ENCODE data around the gene WDR74.
A peak's percentile ranks its signal among the peaks of the same experiment; 100 is the strongest.

GRCh38 chr11:62787005-62787759, 52.2 kb downstream of the WDR74 start, which contains the start of gene TMEM179B:
- peak in 3 of 4 donors; percentile 22 to 36 (median 26) for TF ChIP-seq CTCF (IDR thresholded peaks at IDR 0.05)
- TF ChIP-seq POLR2A (IDR thresholded peaks at IDR 0.05), result peak; percentile 96
